H1 (cell line): ENCODE data around the gene SGCE. TPM values are rescaled to one million over a fixed set of nuclear protein-coding genes. Genes with fewer than 3 reads are reported as not detected.

ENCODE experiments used
- CTCF ChIA-PET: fragments of 300-600 bp; sonication (Branson Sonifier 250); formaldehyde crosslinking; loops from one replicate; lab custom pipeline; 2021; ENCODE audit not compliant: partially characterized antibody; lab: Charles Lee
- POLR2A ChIA-PET: fragments of 300-600 bp; sonication (Branson Sonifier 250); formaldehyde crosslinking; loops from one replicate; lab custom pipeline; 2021; ENCODE audit warnings: inconsistent platforms; ENCODE audit not compliant: partially characterized antibody; lab: Charles Lee
- DNase-seq, 2 experiments: peaks; one replicate each; pipeline versions ENCODE4 v3.0.0 to v3.0.0-alpha.2; 2010 to 2022; ENCODE audit warnings: low spot score in 2 of 2, low read depth in 1 of 2, mixed read lengths in 1 of 2
- FAIRE-seq: peaks from 2 replicates; lab custom pipeline; 2011; peaks lifted over from hg19 to GRCh38; lab: Jason Lieb, UNC
- H2AFZ ChIP-seq: 2 replicates; pipeline ENCODE4 v1.8.1; 2012; ENCODE audit warnings: low read length, inconsistent platforms
- H2AK5ac ChIP-seq: 2 replicates; pipeline ENCODE4 v1.6.1; 2013; ENCODE audit warnings: low read depth, low read length
- H2BK120ac ChIP-seq: replicated peaks from 2 replicates; pipeline ENCODE3; 2013; ENCODE audit warnings: low read depth, low read length, inconsistent platforms
- H2BK12ac ChIP-seq: 2 replicates; pipeline ENCODE4 v1.6.1; 2013; ENCODE audit warnings: low read depth, low read length
- H2BK15ac ChIP-seq: 2 replicates; pipeline ENCODE4 v1.6.1; 2013; ENCODE audit warnings: low read length
- H2BK20ac ChIP-seq: 2 replicates; pipeline ENCODE4 v1.6.1; 2013; ENCODE audit warnings: low read length
- H2BK5ac ChIP-seq: 2 replicates; pipeline ENCODE4 v1.6.1; 2013; ENCODE audit warnings: low read depth, low read length
- H3K14ac ChIP-seq: 2 replicates; pipeline ENCODE4 v1.6.1; 2013; ENCODE audit warnings: inconsistent platforms; ENCODE audit not compliant: insufficient read length
- H3K18ac ChIP-seq: 2 replicates; pipeline ENCODE4 v1.6.1; 2013; ENCODE audit warnings: low read length; ENCODE audit errors: extremely low read depth
- H3K23ac ChIP-seq: 2 replicates; pipeline ENCODE4 v1.6.1; 2013; ENCODE audit warnings: inconsistent platforms; ENCODE audit not compliant: insufficient read length
- H3K23me2 ChIP-seq: 2 replicates; pipeline ENCODE4 v1.6.1; 2013; ENCODE audit warnings: low read depth, low read length
- H3K27ac ChIP-seq: 2 replicates; pipeline ENCODE4 v1.6.1; 2011; ENCODE audit warnings: low read depth, low read length, inconsistent platforms
- H3K27me3 ChIP-seq, 4 experiments: replicated peaks in 1 of 4; 1 replicate in 1 of 4; 2 replicates in 3 of 4; pipeline versions ENCODE4 v1.6.1 to v1.8.1; 2011 to 2013; ENCODE audit warnings: low read length in 3 of 4, mild to moderate bottlenecking in 3 of 4, inconsistent platforms in 2 of 4, mixed read lengths in 2 of 4, moderate library complexity in 1 of 4; ENCODE audit not compliant: control insufficient read depth in 3 of 4, insufficient read depth in 3 of 4; ENCODE audit errors: extremely low read depth in 1 of 4
- H3K36me3 ChIP-seq, 4 experiments: 2 replicates each; pipeline versions ENCODE4 v1.6.1 to v1.8.1; 2011 to 2013; ENCODE audit warnings: mild to moderate bottlenecking in 4 of 4, low read length in 3 of 4, moderate library complexity in 2 of 4, control low read depth in 1 of 4, inconsistent platforms in 1 of 4; ENCODE audit not compliant: insufficient read depth in 4 of 4, control insufficient read depth in 2 of 4
- H3K4ac ChIP-seq: replicated peaks from 2 replicates; pipeline ENCODE3; 2013; ENCODE audit warnings: low read length, low read depth, mixed read lengths, inconsistent platforms; ENCODE audit not compliant: insufficient read length
- H3K4me1 ChIP-seq, 4 experiments: replicated peaks in 1 of 4; 1 replicate in 1 of 4; 2 replicates in 3 of 4; pipeline versions ENCODE4 v1.6.1 to v1.8.1; 2011 to 2013; ENCODE audit warnings: low read length in 3 of 4, inconsistent platforms in 2 of 4, mixed read lengths in 1 of 4; ENCODE audit not compliant: insufficient read depth in 4 of 4, control insufficient read depth in 3 of 4
- H3K4me2 ChIP-seq, 2 experiments: 2 replicates each; pipeline versions ENCODE4 v1.6.1 to v1.8.1; 2011 to 2013; ENCODE audit warnings: low read depth in 2 of 2, low read length in 2 of 2, control low read depth in 1 of 2, inconsistent platforms in 1 of 2, mild to moderate bottlenecking in 1 of 2; ENCODE audit not compliant: insufficient read depth in 1 of 2
- H3K4me3 ChIP-seq, 4 experiments: fragments of 200-600, 300-600 bp in 1 of 4; sonication (generic), shearing (Covaris generic), sonication (Bioruptor Twin) in 1 of 4; 2 replicates each; pipeline versions ENCODE4 v1.5.1 to v1.8.1; 2011 to 2016; ENCODE audit warnings: low read length in 4 of 4, low read depth in 3 of 4, control low read depth in 2 of 4, inconsistent platforms in 2 of 4, mild to moderate bottlenecking in 2 of 4, mixed read lengths in 1 of 4, moderate library complexity in 1 of 4; ENCODE audit not compliant: insufficient read depth in 2 of 4; ENCODE audit errors: extremely low read depth in 1 of 4
- H3K56ac ChIP-seq: replicated peaks from 2 replicates; pipeline ENCODE3; 2013; ENCODE audit warnings: low read depth, mild to moderate bottlenecking, mixed read lengths, low read length, inconsistent platforms; ENCODE audit not compliant: insufficient read length
- H3K79me1 ChIP-seq: 2 replicates; pipeline ENCODE4 v1.6.1; 2013; ENCODE audit warnings: low read depth, low read length, control low read depth
- H3K79me2 ChIP-seq, 2 experiments: 2 replicates each; pipeline versions ENCODE4 v1.6.1 to v1.8.1; 2012 to 2013; ENCODE audit warnings: low read length in 2 of 2, mild to moderate bottlenecking in 2 of 2, inconsistent platforms in 1 of 2; ENCODE audit not compliant: insufficient read depth in 2 of 2, control insufficient read depth in 1 of 2
- H3K9ac ChIP-seq, 4 experiments: replicated peaks in 1 of 4; 1 replicate in 1 of 4; 2 replicates in 3 of 4; pipeline versions ENCODE4 v1.6.1 to v1.8.1; 2011 to 2013; ENCODE audit warnings: low read depth in 3 of 4, low read length in 3 of 4, control low read depth in 2 of 4, mild to moderate bottlenecking in 2 of 4, moderate library complexity in 2 of 4, inconsistent platforms in 1 of 4; ENCODE audit errors: extremely low read depth in 1 of 4
- H3K9me3 ChIP-seq, 2 experiments: 2 replicates each; pipeline versions ENCODE4 v1.6.1 to v1.8.1; 2012 to 2013; ENCODE audit warnings: mild to moderate bottlenecking in 2 of 2, moderate library complexity in 2 of 2, control low read depth in 1 of 2, inconsistent platforms in 1 of 2, low read depth in 1 of 2, low read length in 1 of 2, mixed read lengths in 1 of 2; ENCODE audit not compliant: insufficient read depth in 2 of 2
- H4K20me1 ChIP-seq, 2 experiments: replicated peaks in 1 of 2; 2 replicates each; pipeline versions ENCODE3 to v1.8.1; 2011 to 2013; ENCODE audit warnings: inconsistent platforms in 2 of 2, low read length in 2 of 2, mild to moderate bottlenecking in 1 of 2; ENCODE audit not compliant: insufficient read depth in 2 of 2, control insufficient read depth in 1 of 2
- H4K5ac ChIP-seq: 2 replicates; pipeline ENCODE4 v1.6.1; 2013; ENCODE audit warnings: low read length, low read depth, mixed read lengths, inconsistent platforms; ENCODE audit not compliant: insufficient read length
- H4K8ac ChIP-seq: 2 replicates; pipeline ENCODE4 v1.8.0; 2013; ENCODE audit warnings: mild to moderate bottlenecking, moderate library complexity, low read length, inconsistent platforms; ENCODE audit not compliant: insufficient read depth; ENCODE audit errors: extremely low read depth
- H4K91ac ChIP-seq: replicated peaks from 2 replicates; pipeline ENCODE3; 2013; ENCODE audit warnings: low read length, mixed read lengths, inconsistent platforms; ENCODE audit not compliant: insufficient read length
- CTBP2 ChIP-seq: IDR thresholded peaks from 2 replicates; pipeline ENCODE4 v1.7.0; 2011; ENCODE audit warnings: borderline replicate concordance, mild to moderate bottlenecking, moderate library complexity, mixed read lengths, low read length; ENCODE audit not compliant: insufficient read depth, insufficient read length
- FOSL1 ChIP-seq: IDR thresholded peaks from 2 replicates; pipeline ENCODE4 v1.6.1; 2011; ENCODE audit warnings: mild to moderate bottlenecking, low read depth, low read length, moderate library complexity; ENCODE audit not compliant: insufficient read depth
- GTF2F1 ChIP-seq: IDR thresholded peaks from 2 replicates; pipeline ENCODE4 v1.6.1; 2012; ENCODE audit warnings: low read depth, low read length, improper control_type of control experiment, borderline replicate concordance
- JUND ChIP-seq: IDR thresholded peaks from 2 replicates; pipeline ENCODE4 v1.6.1; 2011; ENCODE audit warnings: mild to moderate bottlenecking, improper control_type of control experiment, low read length
- NRF1 ChIP-seq: IDR thresholded peaks from 2 replicates; pipeline ENCODE4 v1.6.1; 2011; ENCODE audit warnings: mild to moderate bottlenecking, low read depth, low read length, improper control_type of control experiment
- POU5F1 ChIP-seq: IDR thresholded peaks from 2 replicates; pipeline ENCODE4 v1.6.1; 2011; ENCODE audit warnings: low read depth, mild to moderate bottlenecking, low read length, moderate library complexity
- RAD21 ChIP-seq, 2 experiments: IDR thresholded peaks in 1 of 2; conservative IDR thresholded peaks in 1 of 2; 2 replicates each; pipeline ENCODE4 v1.6.1; 2011; ENCODE audit warnings: low read depth in 2 of 2, low read length in 2 of 2, improper control_type of control experiment in 1 of 2, inconsistent platforms in 1 of 2, mild to moderate bottlenecking in 1 of 2, moderate library complexity in 1 of 2
- SAP30 ChIP-seq: fragments of 300-600 bp; sonication (generic); IDR thresholded peaks from 2 replicates; pipeline ENCODE4 v1.7.1; 2012; ENCODE audit warnings: low read length, moderate library complexity, mild to moderate bottlenecking, inconsistent platforms; ENCODE audit not compliant: insufficient read depth, insufficient replicate concordance
- SIX5 ChIP-seq: IDR thresholded peaks from 2 replicates; pipeline ENCODE4 v1.6.1; 2011; ENCODE audit warnings: mild to moderate bottlenecking, low read depth, low read length
- SP2 ChIP-seq: IDR thresholded peaks from 2 replicates; pipeline ENCODE4 v1.6.1; 2012; ENCODE audit warnings: mild to moderate bottlenecking, low read length, inconsistent platforms
- SP4 ChIP-seq: IDR thresholded peaks from 2 replicates; pipeline ENCODE4 v1.6.1; 2012; ENCODE audit warnings: low read length, inconsistent platforms
- SRF ChIP-seq: IDR thresholded peaks from 2 replicates; pipeline ENCODE4 v1.6.1; 2011; ENCODE audit warnings: mild to moderate bottlenecking, low read depth, low read length, moderate library complexity
- WGBS, 2 experiments: shearing (Covaris generic) in 1 of 2; methylation state at CpG; one replicate each; pipeline versions ENCODE4 v1.1.6 to v1.1.7; 2013 to 2015; ENCODE audit warnings: low lambda C conversion rate in 2 of 2, mixed read lengths in 2 of 2, inconsistent platforms in 1 of 2, low coverage in 1 of 2, missing lambda C conversion rate in 1 of 2; ENCODE audit not compliant: insufficient replicate concordance in 2 of 2, insufficient coverage in 1 of 2, insufficient read length in 1 of 2; ENCODE audit errors: extremely low coverage in 1 of 2, missing lambda C conversion rate in 1 of 2; 5-methylcytosine and 5-hydroxymethylcytosine counted together
- polyA plus RNA-seq, 7 experiments: library from polyadenylated mRNA; depleted of rRNA in 3 of 7; stranded (reverse) in 5 of 7; unstranded in 2 of 7; fragments of >200 nt in 5 of 7; fragments of 200-250 nt in 2 of 7; gene quantifications; 1 replicate in 5 of 7; 2 replicates in 1 of 7; 4 replicates in 1 of 7; pipeline versions ENCODE4 v1.2.1 to v1.2.3, GENCODE V29; 2011 to 2013; ENCODE audit warnings: missing spikeins in 2 of 7, mixed read lengths in 2 of 7
- total RNA-seq: library from RNA; stranded (reverse); fragmentation: NEBNext Ultra II Directional; extraction: Animal tissue kit (Norgen Biotek cat#: 25700); gene quantifications from 2 replicates; pipeline ENCODE4 v1.2.1, GENCODE V29; 2021

The SGCE gene
- total and polyA plus RNA-seq, 2 of the 8 experiments (the other 6 are each of a cell fraction or from before 2014, with no cell fraction given) = 12.8 to 25.0 TPM

DNA sequence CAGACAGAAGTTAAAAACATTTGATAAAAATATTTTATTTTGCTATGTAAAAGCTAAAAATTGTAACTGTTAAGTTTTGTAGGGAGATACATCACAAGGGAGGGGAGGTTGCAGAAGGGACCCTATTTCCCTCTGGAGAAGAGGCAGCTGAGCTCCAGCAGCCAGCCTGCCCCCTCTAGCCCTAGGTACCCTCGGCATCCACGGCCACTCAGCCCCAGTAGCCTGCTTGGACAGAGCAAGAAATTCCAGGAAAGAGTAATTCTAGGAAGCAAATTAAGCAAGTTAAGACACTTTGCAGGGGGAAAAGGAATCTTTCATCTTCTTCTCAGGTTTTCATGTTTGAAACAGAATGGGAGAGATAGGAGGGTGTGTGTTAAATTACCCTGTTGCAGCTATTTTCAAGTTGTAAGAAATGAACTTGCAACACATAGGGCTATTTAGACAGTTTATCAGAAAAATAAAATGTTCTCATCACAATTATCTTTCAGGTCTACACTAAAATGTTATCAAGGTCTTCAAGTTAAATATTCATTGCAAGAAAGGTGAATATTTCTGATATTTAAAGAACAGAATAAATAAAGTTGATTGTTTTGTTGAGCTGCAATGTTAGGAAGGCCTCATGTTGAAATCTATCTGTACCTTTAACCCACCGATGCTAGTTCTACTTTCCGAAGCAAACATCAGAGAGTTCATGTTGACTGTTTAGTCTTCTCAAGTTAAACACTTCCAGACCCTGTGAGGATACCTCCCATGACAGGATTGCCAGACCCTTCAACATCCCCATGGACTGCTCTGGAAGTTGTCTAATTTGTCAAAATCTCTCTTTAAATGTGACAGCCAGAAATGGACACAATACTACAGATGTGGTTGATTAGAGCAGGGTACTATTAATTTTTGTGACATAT lies 5.5 kb downstream of the SGCE start:
- Histone ChIP-seq H3K56ac (no peak overlapping the region), H2BK5ac (no peak overlapping the region), H3K9ac (no peak overlapping the region), H4K8ac (no peak overlapping the region), H2BK15ac (no peak overlapping the region), H2BK12ac (no peak overlapping the region), H3K4me2 (no peak overlapping the region), H2BK120ac (no peak overlapping the region), H3K23me2 (peaks cover 7% of the 10 kb centered on the region), H3K4me1 (peaks cover 0 to 7% (median 4%) of the 10 kb centered on the region in 4 experiments; a peak in 4 of 7 replicates), H2AFZ (no peak overlapping the region), H3K9me3 (no peaks in the 10 kb centered on the region), H4K91ac (no peak overlapping the region), H3K4ac (no peak overlapping the region), H3K79me2 (peaks cover 0 to 8% of the 10 kb centered on the region in 2 experiments; a peak in 2 of 4 replicates), H3K79me1 (peaks cover 2% of the 10 kb centered on the region; the same call in 1 of the 2 replicates), H3K36me3 (no peaks in the 10 kb centered on the region), H3K18ac (no peak overlapping the region), H3K23ac (no peak overlapping the region), H2BK20ac (no peak overlapping the region), H4K20me1 (no peaks in the 10 kb centered on the region), H4K5ac (no peak overlapping the region), H3K27me3 (no peaks in the 10 kb centered on the region), H3K14ac (no peak overlapping the region), H3K27ac (no peak overlapping the region), H3K4me3 (no peak overlapping the region), H2AK5ac (no peak overlapping the region)
- WGBS, 2 experiments = 82% methylated on average over 4 of the region's 4 CpGs; no CpG with 5 or more reads in 1 of the 2 experiments
- ChIA-PET POLR2A (no interaction called here), CTCF (interaction anchor here (0.6 to 2.0 kb wide), 3 partner anchors 12 to 309 kb away, joined by 3 to 8 read pairs (median 3); no protein-coding TSS in a partner anchor)
- DNase-seq (no peak), FAIRE-seq (no peak)
- TF ChIP-seq GTF2F1 (no peak), SP2 (no peak), SIX5 (no peak), JUND (no peak), NRF1 (no peak), SAP30 (no peak), CTBP2 (no peak), POU5F1 (no peak), RAD21 (IDR thresholded peaks at IDR 0.05 in 1 of 2, conservative IDR thresholded peaks at IDR 0.05 in 1 of 2; ENCODE audit: low read depth in 2 of 2, low read length in 2 of 2) (no peak), SRF (no peak), SP4 (no peak), FOSL1 (no peak)
